Measurements from ENCODE around the gene MADCAM1. TPM values are rescaled to one million over a fixed set of nuclear protein-coding genes. Genes with fewer than 3 reads are reported as not detected.
A peak's percentile ranks its signal among the peaks of the same experiment; 100 is the strongest.

Gene MADCAM1
- total and polyA plus RNA-seq, 10 donors: 3.0 to 33.6 (median 5.6) TPM

GRCh38 chr19:485077-485476 is 11.2 kb upstream of the MADCAM1 start:
- peaks cover 0 to 12% (median 0%) of the 10 kb centered on the region in 8 donors for H3K9me3 ChIP-seq

GRCh38 chr19:485583-486236 is 10.6 kb upstream of the MADCAM1 start:
- DNase-seq: no peak
- 26 to 46% (median 42%) methylated on average over 20 to 23 of the region's 23 CpGs for WGBS, 5 donors
- intact Hi-C loops (cut with DNase I; ENCODE audit: low total_unique reads): no loop called here

More at GRCh38 chr19:485077-485476, 11.2 kb upstream of the MADCAM1 start:
- H3K4me1 ChIP-seq: peaks cover 5 to 19% (median 13%) of the 10 kb centered on the region in 6 donors
- TF ChIP-seq POLR2A (IDR thresholded peaks at IDR 0.05): no peak
- TF ChIP-seq CTCF (IDR thresholded peaks at IDR 0.05 in 8 of 11, conservative IDR thresholded peaks at IDR 0.05 in 3 of 11): no peak
- no peak for TF ChIP-seq POLR2AphosphoS5 (IDR thresholded peaks at IDR 0.05)
- 83 to 92% (median 87%) methylated on average over 21 to 22 of the region's 22 CpGs for WGBS, 5 donors
- DNase-seq: no peak
- H3K27ac ChIP-seq: no peak overlapping the region
- intact Hi-C loops (cut with DNase I; ENCODE audit: low total_unique reads): no loop called here
- no peak overlapping the region for H3K4me3 ChIP-seq
- H3K27me3 ChIP-seq (replicated peaks in 1 of 7): peaks cover 0 to 23% (median 5%) of the 10 kb centered on the region in 7 donors
- H3K36me3 ChIP-seq: no peaks in the 10 kb centered on the region

GRCh38 chr19:488505-489417 is 7.5 kb upstream of the MADCAM1 start:
- 0 to 1% (median 1%) methylated on average over 47 to 114 of the region's 114 CpGs for WGBS, 5 donors
- TF ChIP-seq CTCF (IDR thresholded peaks at IDR 0.05 in 8 of 11, conservative IDR thresholded peaks at IDR 0.05 in 3 of 11): peak in 3 of 11 experiments; percentile 26 to 41 (median 40)
- TF ChIP-seq POLR2AphosphoS5 (IDR thresholded peaks at IDR 0.05): peak; percentile 89 to 92 (median 92)
- peak in 2 of 3 donors; percentile 32 to 34 for TF ChIP-seq POLR2A (IDR thresholded peaks at IDR 0.05)
- Histone ChIP-seq H3K4me1 (peaks cover 5 to 37% (median 21%) of the 10 kb centered on the region in 6 donors), H3K4me3 (peak overlapping the region; percentile 60 to 96 (median 76)), H3K9me3 (no peaks in the 10 kb centered on the region), H3K36me3 (no peaks in the 10 kb centered on the region), H3K27me3 (replicated peaks in 1 of 7) (peaks cover 0 to 23% (median 5%) of the 10 kb centered on the region in 7 donors), H3K27ac (peak overlapping the region; percentile 88 to 96 (median 92))
- DNase-seq: peak; percentile 99
- intact Hi-C loops (cut with DNase I; ENCODE audit: low total_unique reads): no loop called here

More at GRCh38 chr19:485583-486236, 10.6 kb upstream of the MADCAM1 start:
- Histone ChIP-seq H3K36me3 (no peaks in the 10 kb centered on the region), H3K9me3 (peaks cover 0 to 6% (median 0%) of the 10 kb centered on the region in 8 donors), H3K4me1 (peaks cover 5 to 22% (median 15%) of the 10 kb centered on the region in 6 donors), H3K27me3 (replicated peaks in 1 of 7) (peaks cover 0 to 23% (median 5%) of the 10 kb centered on the region in 7 donors), H3K4me3 (no peak overlapping the region), H3K27ac (no peak overlapping the region)
- TF ChIP-seq CTCF (IDR thresholded peaks at IDR 0.05 in 8 of 11, conservative IDR thresholded peaks at IDR 0.05 in 3 of 11) (no peak), POLR2A (IDR thresholded peaks at IDR 0.05) (no peak), POLR2AphosphoS5 (IDR thresholded peaks at IDR 0.05) (no peak)

All from spleen (tissue), 11 donors.